Stimulated activated effector memory CD8-positive, alpha-beta T cell treated with anti-CD3 and anti-CD28 coated beads, Interleukin-12 subunit alpha, Interleukin-12 subunit beta, amount 100 ng/mL, for 72 hours (primary cell): Measurements from ENCODE around the gene GABRR1.
"Not testable (repeated sequence)": the region's sequence is repeated elsewhere in the genome, so short reads cannot be mapped to it uniquely, and the experiment has no call there.

ENCODE experiments used
- ATAC-seq: fragments of 150-1000 bp; cut with Tn5 transposase; 2 replicates; pipeline ENCODE4 v1.10.0; 2021
- DNase-seq, 2 donors: peaks; one replicate each; pipeline ENCODE4 v3.0.0; 2021 to 2022; ENCODE audit warnings: low spot score in 2 of 2
- H3K27ac Mint-ChIP-seq: one replicate; pipeline ENCODE4 v1.8.0; 2022; ENCODE audit warnings: mild to moderate bottlenecking, mixed read lengths
- H3K36me3 Mint-ChIP-seq: one replicate; pipeline ENCODE4 v1.8.0; 2022; ENCODE audit warnings: mild to moderate bottlenecking, mixed read lengths
- H3K4me1 Mint-ChIP-seq: one replicate; pipeline ENCODE4 v1.8.0; 2022; ENCODE audit warnings: mixed read lengths
- H3K4me3 Mint-ChIP-seq: one replicate; pipeline ENCODE4 v1.8.0; 2022; ENCODE audit warnings: mild to moderate bottlenecking, mixed read lengths
- H3K9me3 Mint-ChIP-seq: one replicate; pipeline ENCODE4 v1.8.0; 2022; ENCODE audit warnings: mixed read lengths

GABRR1 gene

DNA sequence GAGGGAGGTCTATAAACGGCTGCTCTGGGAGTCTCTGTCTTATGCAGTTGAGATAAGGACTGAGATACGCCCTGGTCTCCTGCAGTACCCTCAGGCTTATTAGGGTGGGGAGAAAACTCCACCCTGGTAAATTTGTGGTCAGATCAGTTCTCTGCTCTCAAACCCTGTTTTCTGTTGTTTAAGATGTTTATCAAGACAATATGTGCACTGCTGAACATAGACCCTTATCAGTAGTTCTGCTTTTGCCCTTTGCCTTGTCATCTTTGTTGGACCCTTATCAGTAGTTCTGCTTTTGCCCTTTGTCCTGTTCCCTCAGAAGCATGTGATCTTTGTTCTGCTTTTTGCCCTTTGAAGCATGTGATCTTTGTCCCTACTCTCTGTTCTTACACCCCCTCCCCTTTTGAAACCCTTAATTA is 88.9 kb downstream of the GABRR1 start:
- not testable (repeated sequence) for H3K9me3 Mint-ChIP-seq, ATAC-seq, H3K4me1 Mint-ChIP-seq

More for the DNA sequence above, 88.9 kb downstream of the GABRR1 start:
- not testable (repeated sequence) for H3K27ac Mint-ChIP-seq, DNase-seq, H3K36me3 Mint-ChIP-seq, H3K4me3 Mint-ChIP-seq
